Colonic mucosa (tissue), 4 donors: ENCODE data around the gene RGS19. TPM values are rescaled to one million over a fixed set of nuclear protein-coding genes. Genes with fewer than 3 reads are reported as not detected.

Experiments
- DNase-seq: peaks from one replicate; pipeline ENCODE4 v3.0.0-alpha.2; 2020
- H3K27ac ChIP-seq: fragments of 200-600 bp; one replicate; pipeline ENCODE4 v1.8.0; 2021
- H3K27me3 ChIP-seq: fragments of 200-600 bp; one replicate; pipeline ENCODE4 v1.8.0; 2021
- H3K36me3 ChIP-seq: fragments of 200-600 bp; one replicate; pipeline ENCODE4 v1.8.0; 2021
- H3K4me1 ChIP-seq: fragments of 200-600 bp; one replicate; pipeline ENCODE4 v1.8.0; 2021; ENCODE audit warnings: mild to moderate bottlenecking
- H3K4me3 ChIP-seq: fragments of 200-600 bp; one replicate; pipeline ENCODE4 v1.8.0; 2021
- H3K9ac ChIP-seq, 2 donors: one replicate each; pipeline ENCODE4 v1.7.0; 2013; ENCODE audit warnings: control low read depth in 2 of 2, low read depth in 2 of 2, low read length in 2 of 2
- H3K9me3 ChIP-seq: fragments of 200-600 bp; one replicate; pipeline ENCODE4 v1.8.0; 2021
- intact Hi-C: fragments of 100-400 bp; cut with DNase I; formaldehyde crosslinking; loops from one replicate; pipeline ENCODE4 v1.14.1; 2022
- total RNA-seq, 2 donors: library from RNA; stranded (reverse); fragmentation: NEBNext Ultra II Directional in 1 of 2; extraction: Animal tissue kit (Norgen Biotek cat#: 25700) in 1 of 2; gene quantifications; one replicate each; pipeline ENCODE4 v1.2.1, GENCODE V29; 2021
- TF ChIP-seq, protein P1 (sequence below): fragments of 200-600 bp; IDR thresholded peaks from one replicate; pipeline ENCODE4 v1.8.0; 2022; ENCODE audit warnings: antibody characterized with exemption, mild to moderate bottlenecking
- donor health status: healthy.
- donor health status: DM: no; HTN: no; CAD: no.
- donor health status: DM: no; HTN: no; CAD: no.

The RGS19 gene
- total RNA-seq, 2 donors from 2014 or later: 3.4 to 4.5 TPM

DNA sequence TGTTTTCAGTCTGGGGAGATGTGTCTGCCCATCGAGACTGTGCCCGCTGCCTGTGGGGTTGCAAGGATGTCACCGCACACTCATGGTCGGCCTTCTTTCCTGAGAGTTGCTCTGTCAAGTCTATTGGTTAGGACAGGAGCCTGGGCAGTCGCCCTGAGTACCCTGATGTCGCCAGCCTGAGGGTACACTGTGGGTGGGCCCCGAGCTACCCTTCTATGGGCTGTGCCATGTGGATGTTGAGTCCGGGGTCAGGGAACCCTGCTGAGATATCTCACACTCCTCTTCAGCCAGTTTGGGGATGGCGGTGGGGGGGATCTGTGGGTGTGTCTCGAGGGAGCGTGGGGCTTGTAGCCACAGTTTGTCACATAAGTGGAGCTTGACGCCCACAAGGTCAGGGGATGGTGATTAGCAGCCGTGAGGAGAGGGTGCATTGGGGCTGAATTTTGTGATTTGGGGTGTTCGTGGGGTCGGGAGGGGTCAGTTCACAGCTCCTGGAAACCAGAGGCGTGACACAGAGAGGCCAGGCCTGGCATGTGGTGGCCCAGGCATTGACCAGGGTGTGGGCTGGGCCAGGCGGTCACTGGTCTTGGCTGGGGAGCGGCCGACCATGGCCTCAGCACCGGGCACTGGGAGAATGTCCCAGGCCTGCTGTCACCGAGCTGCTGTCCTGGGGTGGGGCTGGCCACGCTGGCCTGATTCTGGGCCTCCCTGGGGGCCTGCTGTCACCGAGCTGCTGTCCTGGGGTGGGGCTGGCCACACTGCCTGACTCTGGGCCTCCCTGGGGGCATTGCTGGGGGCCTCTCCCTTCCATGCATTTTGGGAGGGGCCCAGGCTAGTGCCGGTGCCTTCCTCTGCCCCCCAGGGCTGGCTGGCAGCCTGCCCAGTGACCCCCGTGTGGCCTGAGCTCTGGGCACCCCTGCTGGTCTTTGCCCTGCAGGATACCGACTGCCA lies 29.7 kb upstream of the RGS19 start:
- Histone ChIP-seq H3K27me3 (no peaks in the 10 kb centered on the region), H3K4me1 (no peaks in the 10 kb centered on the region), H3K27ac (no peak overlapping the region), H3K4me3 (no peak overlapping the region), H3K9me3 (no peaks in the 10 kb centered on the region), H3K36me3 (no peaks in the 10 kb centered on the region), H3K9ac (no peak overlapping the region)
- intact Hi-C loops: no loop called here
- TF ChIP-seq, protein P1, sequence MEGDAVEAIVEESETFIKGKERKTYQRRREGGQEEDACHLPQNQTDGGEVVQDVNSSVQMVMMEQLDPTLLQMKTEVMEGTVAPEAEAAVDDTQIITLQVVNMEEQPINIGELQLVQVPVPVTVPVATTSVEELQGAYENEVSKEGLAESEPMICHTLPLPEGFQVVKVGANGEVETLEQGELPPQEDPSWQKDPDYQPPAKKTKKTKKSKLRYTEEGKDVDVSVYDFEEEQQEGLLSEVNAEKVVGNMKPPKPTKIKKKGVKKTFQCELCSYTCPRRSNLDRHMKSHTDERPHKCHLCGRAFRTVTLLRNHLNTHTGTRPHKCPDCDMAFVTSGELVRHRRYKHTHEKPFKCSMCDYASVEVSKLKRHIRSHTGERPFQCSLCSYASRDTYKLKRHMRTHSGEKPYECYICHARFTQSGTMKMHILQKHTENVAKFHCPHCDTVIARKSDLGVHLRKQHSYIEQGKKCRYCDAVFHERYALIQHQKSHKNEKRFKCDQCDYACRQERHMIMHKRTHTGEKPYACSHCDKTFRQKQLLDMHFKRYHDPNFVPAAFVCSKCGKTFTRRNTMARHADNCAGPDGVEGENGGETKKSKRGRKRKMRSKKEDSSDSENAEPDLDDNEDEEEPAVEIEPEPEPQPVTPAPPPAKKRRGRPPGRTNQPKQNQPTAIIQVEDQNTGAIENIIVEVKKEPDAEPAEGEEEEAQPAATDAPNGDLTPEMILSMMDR: no peak
- no peak for DNase-seq

DNA sequence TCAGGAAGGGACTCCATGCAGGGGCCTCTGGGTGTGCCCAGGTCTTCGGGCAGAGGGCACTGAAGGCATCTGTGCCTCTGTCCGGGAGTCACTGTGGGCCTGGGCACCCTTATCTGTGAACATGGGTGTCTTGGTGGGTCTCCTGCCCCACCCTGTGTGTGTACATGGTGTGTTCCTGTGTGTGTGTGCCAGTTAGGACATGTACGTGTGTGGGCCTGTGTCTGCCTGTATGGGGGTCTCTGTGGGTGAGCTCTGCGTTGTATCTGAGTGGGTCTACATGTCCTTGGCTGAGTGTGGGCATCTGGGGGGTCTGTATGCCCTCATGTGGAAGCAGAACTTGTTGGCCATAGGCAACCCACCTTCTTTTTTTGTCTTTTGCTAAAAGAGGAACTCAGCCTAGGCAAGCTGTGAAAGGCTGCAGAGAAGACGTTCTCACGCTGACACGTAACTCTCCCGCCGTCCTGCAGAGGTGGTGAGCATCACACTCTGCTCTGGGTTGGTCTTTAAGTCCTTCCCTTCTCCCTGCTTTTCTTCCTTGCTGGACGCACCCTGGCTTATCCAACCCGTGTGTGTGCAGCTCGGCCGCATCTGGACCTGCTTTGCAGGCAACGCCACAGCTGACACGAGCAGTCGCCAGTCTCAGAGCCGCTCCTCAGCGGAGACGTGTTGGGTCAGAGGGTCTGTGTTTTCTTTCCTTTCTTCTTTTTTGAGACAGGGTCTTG lies 28.6 kb upstream of the RGS19 start:
- H3K36me3 ChIP-seq: no peaks in the 10 kb centered on the region
- TF ChIP-seq, protein P1: no peak
- no peak overlapping the region for H3K9ac ChIP-seq
- H3K9me3 ChIP-seq: no peaks in the 10 kb centered on the region
- no peak for DNase-seq
- peaks cover 5% of the 10 kb centered on the region for H3K27me3 ChIP-seq
- intact Hi-C loops: no loop called here
- no peaks in the 10 kb centered on the region for H3K4me1 ChIP-seq
- H3K4me3 ChIP-seq: no peak overlapping the region
- H3K27ac ChIP-seq: no peak overlapping the region

DNA sequence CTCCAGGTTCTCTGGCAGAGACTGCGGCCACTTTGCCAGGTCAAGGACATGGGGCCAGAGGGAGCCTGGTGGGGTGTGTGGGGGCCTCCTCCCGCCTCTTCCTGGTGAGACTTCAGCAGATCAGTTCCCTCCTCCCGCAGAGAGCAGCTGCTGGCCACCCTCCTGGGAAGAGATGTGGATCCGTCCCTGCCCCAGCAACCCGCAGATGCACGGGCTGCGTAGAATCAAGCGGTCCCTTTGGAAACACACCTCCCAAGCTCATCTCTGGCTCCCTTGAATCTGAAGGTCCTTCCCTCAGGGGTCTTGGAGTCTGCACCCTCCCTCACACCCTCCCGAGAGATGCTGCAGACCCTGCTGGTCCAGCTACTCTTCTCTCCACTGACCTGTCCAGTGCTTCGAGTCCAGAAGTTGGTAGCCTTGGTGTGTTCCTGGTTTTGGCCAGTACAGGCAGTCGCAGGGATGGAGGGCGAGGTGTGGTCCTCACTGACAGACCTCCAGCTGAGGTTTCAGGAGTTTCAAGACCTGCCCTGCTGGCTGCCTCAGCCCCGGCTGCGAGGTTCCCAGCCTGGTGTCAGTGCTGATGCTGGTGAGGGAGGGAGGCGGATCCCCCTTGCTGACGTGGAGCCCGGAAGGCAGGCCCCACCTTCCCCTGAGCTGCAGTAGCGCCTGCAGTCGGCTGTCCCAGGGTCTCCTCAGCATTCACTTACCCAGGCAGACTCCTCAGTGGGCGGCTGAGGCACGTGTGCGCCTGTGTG lies 27.8 kb upstream of the RGS19 start, which contains the start of gene NPBWR2:
NPBWR2 (minus strand) TSS at position 585 of the 755 bp plus-strand sequence. CDS start 734 bp downstream, outside the sequence.
- intact Hi-C loops: no loop called here
- peaks cover 12% of the 10 kb centered on the region for H3K27me3 ChIP-seq
- DNase-seq: no peak

GRCh38 chr20:64106435-64106961 lies 27.2 kb upstream of the RGS19 start:
- no peak for DNase-seq
- TF ChIP-seq, protein P1: no peak
- Histone ChIP-seq H3K4me1 (no peaks in the 10 kb centered on the region), H3K27ac (no peak overlapping the region), H3K36me3 (no peaks in the 10 kb centered on the region), H3K9me3 (no peaks in the 10 kb centered on the region), H3K9ac (no peak overlapping the region), H3K4me3 (no peak overlapping the region), H3K27me3 (peaks cover 19% of the 10 kb centered on the region)
- intact Hi-C loops: no loop called here

More for the DNA sequence above, 27.8 kb upstream of the RGS19 start, which contains the start of gene NPBWR2:
- Histone ChIP-seq H3K9ac (no peak within 1 kb of the TSS), H3K27ac (no peak within 1 kb of the TSS), H3K36me3 (no peaks in the 10 kb centered on the region), H3K4me1 (no peaks in the 10 kb centered on the region), H3K9me3 (no peaks in the 10 kb centered on the region), H3K4me3 (no peak within 1 kb of the TSS)
- TF ChIP-seq, protein P1: no peak
